ENCODE results near the gene EHD1.
A peak's percentile ranks its signal among the peaks of the same experiment; 100 is the strongest.

GRCh38 chr11:64850979-64851567 is 27.3 kb downstream of the EHD1 start:
- no peak for TF ChIP-seq EP300 (IDR thresholded peaks at IDR 0.05; ENCODE audit: borderline replicate concordance in 1 of 2, low read depth in 2 of 2, low read length in 2 of 2)
- TF ChIP-seq CEBPB (IDR thresholded peaks at IDR 0.05; ENCODE audit: low read depth, low read length) = no peak
- TF ChIP-seq, protein P1, sequence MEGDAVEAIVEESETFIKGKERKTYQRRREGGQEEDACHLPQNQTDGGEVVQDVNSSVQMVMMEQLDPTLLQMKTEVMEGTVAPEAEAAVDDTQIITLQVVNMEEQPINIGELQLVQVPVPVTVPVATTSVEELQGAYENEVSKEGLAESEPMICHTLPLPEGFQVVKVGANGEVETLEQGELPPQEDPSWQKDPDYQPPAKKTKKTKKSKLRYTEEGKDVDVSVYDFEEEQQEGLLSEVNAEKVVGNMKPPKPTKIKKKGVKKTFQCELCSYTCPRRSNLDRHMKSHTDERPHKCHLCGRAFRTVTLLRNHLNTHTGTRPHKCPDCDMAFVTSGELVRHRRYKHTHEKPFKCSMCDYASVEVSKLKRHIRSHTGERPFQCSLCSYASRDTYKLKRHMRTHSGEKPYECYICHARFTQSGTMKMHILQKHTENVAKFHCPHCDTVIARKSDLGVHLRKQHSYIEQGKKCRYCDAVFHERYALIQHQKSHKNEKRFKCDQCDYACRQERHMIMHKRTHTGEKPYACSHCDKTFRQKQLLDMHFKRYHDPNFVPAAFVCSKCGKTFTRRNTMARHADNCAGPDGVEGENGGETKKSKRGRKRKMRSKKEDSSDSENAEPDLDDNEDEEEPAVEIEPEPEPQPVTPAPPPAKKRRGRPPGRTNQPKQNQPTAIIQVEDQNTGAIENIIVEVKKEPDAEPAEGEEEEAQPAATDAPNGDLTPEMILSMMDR (IDR thresholded peaks at IDR 0.05; ENCODE audit: control extremely low read depth in 1 of 3, insufficient read depth in 1 of 3, low read depth in 1 of 3, low read length in 3 of 3) = peak in 2 of 3 experiments; percentile 8 to 22; a peak in 2 of 4 replicates
